Endothelial cell of umbilical vein (primary cell): Measurements from ENCODE around the gene PRXL2B.

Experiments
- EZH2 ChIP-seq: IDR thresholded peaks from 2 replicates; pipeline ENCODE4 v1.6.1; 2012; ENCODE audit warnings: borderline replicate concordance, low read depth, mild to moderate bottlenecking, moderate library complexity, low read length, inconsistent platforms; ENCODE audit not compliant: severe bottlenecking
- FOS ChIP-seq: IDR thresholded peaks from 2 replicates; pipeline ENCODE4 v1.6.1; 2011; ENCODE audit warnings: mild to moderate bottlenecking, low read length, moderate library complexity, borderline replicate concordance; ENCODE audit not compliant: insufficient read depth
- GATA2 ChIP-seq: IDR thresholded peaks from 2 replicates; pipeline ENCODE4 v1.7.0; 2011; ENCODE audit warnings: low read depth, mild to moderate bottlenecking, moderate library complexity, mixed read lengths, low read length; ENCODE audit not compliant: insufficient read length, insufficient read depth
- MYC ChIP-seq: IDR thresholded peaks from one replicate; pipeline ENCODE4 v1.6.1; 2011; ENCODE audit warnings: mild to moderate bottlenecking, low read depth, low read length
- POLR2A ChIP-seq: IDR thresholded peaks from 2 replicates; pipeline ENCODE4 v1.6.1; 2012; ENCODE audit warnings: low read depth, mild to moderate bottlenecking, control low read depth, low read length
- POLR2AphosphoS5 ChIP-seq: IDR thresholded peaks from 2 replicates; pipeline ENCODE4 v1.6.1; 2012; ENCODE audit warnings: low read depth, mild to moderate bottlenecking, control low read depth, low read length, moderate library complexity; ENCODE audit not compliant: insufficient read depth
- TF ChIP-seq, protein P1 (sequence below), 2 donors: IDR thresholded peaks; 1 replicate in 1 of 2; 2 replicates in 1 of 2; pipeline ENCODE4 v1.5.1; 2011; ENCODE audit warnings: low read length in 2 of 2, mild to moderate bottlenecking in 2 of 2, moderate library complexity in 2 of 2, control low read depth in 1 of 2, inconsistent platforms in 1 of 2, low read depth in 1 of 2; ENCODE audit not compliant: insufficient read depth in 1 of 2; ENCODE audit errors: extremely low read depth in 1 of 2
- TF ChIP-seq, protein P2 (sequence below): IDR thresholded peaks from 2 replicates; pipeline ENCODE4 v1.6.1; 2011; ENCODE audit not compliant: insufficient read depth, insufficient read length

DNA sequence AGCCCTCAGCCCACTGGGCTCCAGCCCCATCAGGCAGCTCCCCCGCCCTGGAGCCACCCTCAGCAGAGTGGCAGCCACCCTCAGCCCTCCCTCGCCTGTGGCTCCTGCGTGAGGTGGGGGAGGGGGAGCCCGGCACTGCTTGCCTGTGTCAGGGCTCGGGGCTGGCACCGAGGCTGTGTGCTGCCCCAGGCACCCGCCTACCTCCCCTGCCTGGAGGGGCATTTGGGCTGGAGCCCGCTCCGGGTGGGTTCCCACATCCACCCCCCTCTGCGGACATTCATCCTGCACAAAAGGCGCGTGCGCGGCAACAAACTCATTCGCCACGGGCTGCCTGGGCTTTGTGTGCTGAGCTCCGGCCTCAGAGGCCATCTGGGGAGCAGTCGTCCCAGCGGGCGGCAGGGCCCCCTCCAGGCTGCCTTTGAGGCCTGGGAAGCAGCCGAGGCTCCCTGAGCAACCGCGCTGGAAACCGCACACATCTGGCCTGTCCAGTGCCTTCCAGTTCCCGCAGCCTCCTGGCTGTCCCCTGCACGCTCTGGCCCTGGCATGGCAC, 43.0 kb upstream of the PRXL2B start:
- TF ChIP-seq, protein P1, sequence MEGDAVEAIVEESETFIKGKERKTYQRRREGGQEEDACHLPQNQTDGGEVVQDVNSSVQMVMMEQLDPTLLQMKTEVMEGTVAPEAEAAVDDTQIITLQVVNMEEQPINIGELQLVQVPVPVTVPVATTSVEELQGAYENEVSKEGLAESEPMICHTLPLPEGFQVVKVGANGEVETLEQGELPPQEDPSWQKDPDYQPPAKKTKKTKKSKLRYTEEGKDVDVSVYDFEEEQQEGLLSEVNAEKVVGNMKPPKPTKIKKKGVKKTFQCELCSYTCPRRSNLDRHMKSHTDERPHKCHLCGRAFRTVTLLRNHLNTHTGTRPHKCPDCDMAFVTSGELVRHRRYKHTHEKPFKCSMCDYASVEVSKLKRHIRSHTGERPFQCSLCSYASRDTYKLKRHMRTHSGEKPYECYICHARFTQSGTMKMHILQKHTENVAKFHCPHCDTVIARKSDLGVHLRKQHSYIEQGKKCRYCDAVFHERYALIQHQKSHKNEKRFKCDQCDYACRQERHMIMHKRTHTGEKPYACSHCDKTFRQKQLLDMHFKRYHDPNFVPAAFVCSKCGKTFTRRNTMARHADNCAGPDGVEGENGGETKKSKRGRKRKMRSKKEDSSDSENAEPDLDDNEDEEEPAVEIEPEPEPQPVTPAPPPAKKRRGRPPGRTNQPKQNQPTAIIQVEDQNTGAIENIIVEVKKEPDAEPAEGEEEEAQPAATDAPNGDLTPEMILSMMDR (IDR thresholded peaks at IDR 0.05; ENCODE audit: extremely low read depth in 1 of 2, insufficient read depth in 1 of 2, low read depth in 1 of 2, low read length in 2 of 2): no peak
- TF ChIP-seq POLR2AphosphoS5: no peak
- no peak for TF ChIP-seq EZH2
- no peak for TF ChIP-seq POLR2A
- TF ChIP-seq FOS: no peak
- no peak for TF ChIP-seq MYC
- TF ChIP-seq, protein P2, sequence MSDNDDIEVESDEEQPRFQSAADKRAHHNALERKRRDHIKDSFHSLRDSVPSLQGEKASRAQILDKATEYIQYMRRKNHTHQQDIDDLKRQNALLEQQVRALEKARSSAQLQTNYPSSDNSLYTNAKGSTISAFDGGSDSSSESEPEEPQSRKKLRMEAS: no peak
- TF ChIP-seq GATA2: no peak
